HG03469 (cell line): Measurements from ENCODE around the gene ISL2.

Source experiments
- ATAC-seq: cut with Tn5 transposase; IDR thresholded peaks from one replicate; pipeline ENCODE4 v1.9.1; 2021; ENCODE audit warnings: mild to moderate bottlenecking, moderate library complexity, moderate number of reproducible peaks; ENCODE audit not compliant: unreplicated experiment

The ISL2 gene

GRCh38 chr15:76327191-76328105 lies 9.1 kb upstream of the ISL2 start:
- ATAC-seq: no peak

GRCh38 chr15:76328106-76328696 lies 8.4 kb upstream of the ISL2 start:
- ATAC-seq: no peak

GRCh38 chr15:76328958-76329357 lies 7.6 kb upstream of the ISL2 start:
- ATAC-seq: no peak

- ATAC-seq: no peak
Measured at GRCh38 chr15:76330080-76330680, 6.4 kb upstream of the ISL2 start.

GRCh38 chr15:76332796-76333195 lies 3.8 kb upstream of the ISL2 start:
- no peak for ATAC-seq

GRCh38 chr15:76333309-76333708 lies 3.3 kb upstream of the ISL2 start:
- no peak for ATAC-seq

- ATAC-seq: no peak
Measured at GRCh38 chr15:76333720-76334437, 2.7 kb upstream of the ISL2 start.

GRCh38 chr15:76334438-76335306 lies 1.9 kb upstream of the ISL2 start:
- ATAC-seq: no peak

- no peak for ATAC-seq
Measured at GRCh38 chr15:76335307-76336253, 993 bp upstream of the ISL2 start.

- no peak for ATAC-seq
Measured at GRCh38 chr15:76337059-76337695, 604 bp downstream of the ISL2 start.

- ATAC-seq: no peak
Measured at GRCh38 chr15:76337696-76338485, 1.3 kb downstream of the ISL2 start.

- no peak for ATAC-seq
Measured at GRCh38 chr15:76338486-76339304, 2.1 kb downstream of the ISL2 start.

GRCh38 chr15:76339305-76340197 lies 3.0 kb downstream of the ISL2 start:
- ATAC-seq: no peak

- ATAC-seq: no peak
Measured at GRCh38 chr15:76340198-76340802, 3.7 kb downstream of the ISL2 start.

- no peak for ATAC-seq
Measured at GRCh38 chr15:76340803-76341365, 4.3 kb downstream of the ISL2 start.
